ENCODE measurements around the gene PC. TPM values are rescaled to one million over a fixed set of nuclear protein-coding genes. Genes with fewer than 3 reads are reported as not detected.

The PC gene
- total and polyA plus RNA-seq, 2 experiments from 2014 or later, result 18.3 to 21.7 TPM

DNA sequence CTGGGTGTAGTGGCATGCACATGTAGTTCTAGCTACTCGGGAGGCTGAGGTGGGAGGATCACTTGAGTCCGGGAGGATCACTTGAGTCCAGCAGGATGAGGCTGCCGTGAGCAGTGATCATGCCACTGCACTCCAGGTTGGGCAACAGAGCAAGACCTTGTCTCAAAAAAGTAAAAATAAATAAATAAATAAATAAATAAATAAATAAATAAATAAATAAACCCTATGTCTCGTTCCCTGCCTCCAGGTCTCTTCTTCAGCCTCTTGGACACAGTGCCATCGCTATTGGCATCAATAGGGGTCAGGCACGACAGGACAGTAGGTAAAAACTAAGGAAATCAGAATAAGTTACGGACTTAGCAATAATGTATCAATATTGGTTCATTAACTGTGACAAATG lies 41.4 kb upstream of the PC start:
- Histone ChIP-seq H3K27ac (ENCODE audit: low read depth) (no peak overlapping the region), H3K79me2 (replicated peaks; ENCODE audit: insufficient read depth) (no peaks in the 10 kb centered on the region), H3K4me1 (ENCODE audit: insufficient read depth) (peaks cover 22% of the 10 kb centered on the region), H3K4me3 (no peak overlapping the region), H3K4me2 (no peak overlapping the region), H3K27me3 (ENCODE audit: insufficient read depth) (no peaks in the 10 kb centered on the region), H3K9me2 (ENCODE audit: insufficient read depth) (no peaks in the 10 kb centered on the region), H2AFZ (no peak overlapping the region), H3K36me3 (ENCODE audit: insufficient read depth) (no peaks in the 10 kb centered on the region), H3F3A (replicated peaks; ENCODE audit: low read depth) (peaks cover 6% of the 10 kb centered on the region; the same call in 1 of the 2 replicates), H4K20me1 (replicated peaks; ENCODE audit: insufficient read depth) (no peaks in the 10 kb centered on the region)
- ATAC-seq (no peak), DNase-seq (ENCODE audit: low spot score) (no peak)
- Mint-ChIP-seq H3K27me3 (ENCODE audit: insufficient read depth, low read depth, poor library complexity) (peaks cover 10% of the 10 kb centered on the region), H3K36me3 (ENCODE audit: low read depth) (no peaks in the 10 kb centered on the region), H3K27ac (no peak overlapping the region), H3K9me3 (no peaks in the 10 kb centered on the region), H3K4me3 (no peak overlapping the region), H3K4me1 (peaks cover 20% of the 10 kb centered on the region)
- no peak for TF ChIP-seq STAT1 (IDR thresholded peaks at IDR 0.05; ENCODE audit: unreplicated experiment)
- TF ChIP-seq EZH2phosphoT487 (IDR thresholded peaks at IDR 0.05; ENCODE audit: unreplicated experiment), result no peak
- no peak for TF ChIP-seq POLR2AphosphoS5 (IDR thresholded peaks at IDR 0.05; ENCODE audit: low read depth)
- TF ChIP-seq, protein P1, sequence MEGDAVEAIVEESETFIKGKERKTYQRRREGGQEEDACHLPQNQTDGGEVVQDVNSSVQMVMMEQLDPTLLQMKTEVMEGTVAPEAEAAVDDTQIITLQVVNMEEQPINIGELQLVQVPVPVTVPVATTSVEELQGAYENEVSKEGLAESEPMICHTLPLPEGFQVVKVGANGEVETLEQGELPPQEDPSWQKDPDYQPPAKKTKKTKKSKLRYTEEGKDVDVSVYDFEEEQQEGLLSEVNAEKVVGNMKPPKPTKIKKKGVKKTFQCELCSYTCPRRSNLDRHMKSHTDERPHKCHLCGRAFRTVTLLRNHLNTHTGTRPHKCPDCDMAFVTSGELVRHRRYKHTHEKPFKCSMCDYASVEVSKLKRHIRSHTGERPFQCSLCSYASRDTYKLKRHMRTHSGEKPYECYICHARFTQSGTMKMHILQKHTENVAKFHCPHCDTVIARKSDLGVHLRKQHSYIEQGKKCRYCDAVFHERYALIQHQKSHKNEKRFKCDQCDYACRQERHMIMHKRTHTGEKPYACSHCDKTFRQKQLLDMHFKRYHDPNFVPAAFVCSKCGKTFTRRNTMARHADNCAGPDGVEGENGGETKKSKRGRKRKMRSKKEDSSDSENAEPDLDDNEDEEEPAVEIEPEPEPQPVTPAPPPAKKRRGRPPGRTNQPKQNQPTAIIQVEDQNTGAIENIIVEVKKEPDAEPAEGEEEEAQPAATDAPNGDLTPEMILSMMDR (conservative IDR thresholded peaks at IDR 0.05; ENCODE audit: low read depth in 2 of 2), result no peak
- TF ChIP-seq ZNF114 (CRISPR knock-in tag; IDR thresholded peaks at IDR 0.05), result no peak
- no peak for TF ChIP-seq CREB1 (CRISPR knock-in tag; IDR thresholded peaks at IDR 0.05; ENCODE audit: low read depth)
- TF ChIP-seq NANOG (IDR thresholded peaks at IDR 0.05; ENCODE audit: borderline replicate concordance), result no peak
- TF ChIP-seq ZNF331 (CRISPR knock-in tag; IDR thresholded peaks at IDR 0.05; ENCODE audit: low read depth), result no peak
- TF ChIP-seq JUNB (IDR thresholded peaks at IDR 0.05; ENCODE audit: unreplicated experiment), result no peak
- TF ChIP-seq, protein P2, sequence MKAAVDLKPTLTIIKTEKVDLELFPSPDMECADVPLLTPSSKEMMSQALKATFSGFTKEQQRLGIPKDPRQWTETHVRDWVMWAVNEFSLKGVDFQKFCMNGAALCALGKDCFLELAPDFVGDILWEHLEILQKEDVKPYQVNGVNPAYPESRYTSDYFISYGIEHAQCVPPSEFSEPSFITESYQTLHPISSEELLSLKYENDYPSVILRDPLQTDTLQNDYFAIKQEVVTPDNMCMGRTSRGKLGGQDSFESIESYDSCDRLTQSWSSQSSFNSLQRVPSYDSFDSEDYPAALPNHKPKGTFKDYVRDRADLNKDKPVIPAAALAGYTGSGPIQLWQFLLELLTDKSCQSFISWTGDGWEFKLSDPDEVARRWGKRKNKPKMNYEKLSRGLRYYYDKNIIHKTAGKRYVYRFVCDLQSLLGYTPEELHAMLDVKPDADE (IDR thresholded peaks at IDR 0.05), result no peak

DNA sequence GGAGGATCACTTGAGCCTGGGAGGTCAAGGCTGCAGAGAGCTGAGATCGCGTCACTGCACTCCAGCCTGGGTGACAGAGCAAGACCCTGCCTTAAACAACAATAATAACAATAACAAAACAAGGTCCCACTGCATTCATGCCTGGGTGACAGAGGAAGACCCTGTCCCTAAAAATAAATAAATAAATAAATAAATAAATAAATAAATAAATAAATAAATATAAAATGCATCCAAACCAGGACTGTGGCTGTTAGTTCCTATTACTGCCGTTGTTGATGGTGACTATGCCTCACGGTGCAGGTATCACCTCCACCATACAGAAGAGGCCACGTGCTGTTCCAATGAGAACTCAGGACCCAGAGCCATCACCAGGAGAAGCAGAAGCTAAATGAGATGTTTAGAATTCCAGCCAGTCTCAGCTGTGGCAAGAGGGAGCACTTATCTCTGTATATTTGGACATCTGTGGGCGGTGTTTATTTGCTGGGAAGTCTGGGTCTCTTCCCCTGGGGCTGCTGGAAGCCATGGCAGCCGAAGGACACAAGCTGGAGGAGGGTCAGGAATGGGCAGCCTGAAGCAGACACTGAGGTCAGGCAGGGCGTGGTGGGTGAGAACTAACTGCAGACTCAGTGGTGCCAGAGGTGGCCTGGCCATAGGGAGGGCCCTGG lies 38.6 kb upstream of the PC start:
- H3K4me3 ChIP-seq, result no peak overlapping the region
- no peak overlapping the region for H3K27ac Mint-ChIP-seq
- H3K79me2 ChIP-seq (replicated peaks; ENCODE audit: insufficient read depth), result no peaks in the 10 kb centered on the region
- no peaks in the 10 kb centered on the region for H3K9me3 Mint-ChIP-seq
- peaks cover 5% of the 10 kb centered on the region; the same call in 1 of the 2 replicates for H3K4me1 ChIP-seq (ENCODE audit: insufficient read depth)
- H4K20me1 ChIP-seq (replicated peaks; ENCODE audit: insufficient read depth), result no peaks in the 10 kb centered on the region
- H3K27me3 Mint-ChIP-seq (ENCODE audit: insufficient read depth, low read depth, poor library complexity), result peaks cover 6% of the 10 kb centered on the region
- H3K27ac ChIP-seq (ENCODE audit: low read depth), result no peak overlapping the region
- no peak overlapping the region for H3K4me3 Mint-ChIP-seq
- H3F3A ChIP-seq (replicated peaks; ENCODE audit: low read depth), result peaks cover 6% of the 10 kb centered on the region; the same call in 1 of the 2 replicates
- H2AFZ ChIP-seq, result no peak overlapping the region
- H3K4me2 ChIP-seq, result no peak overlapping the region
- H3K36me3 ChIP-seq (ENCODE audit: insufficient read depth), result no peaks in the 10 kb centered on the region
- no peaks in the 10 kb centered on the region for H3K9me2 ChIP-seq (ENCODE audit: insufficient read depth)
- no peaks in the 10 kb centered on the region for H3K27me3 ChIP-seq (ENCODE audit: insufficient read depth)
- no peak for DNase-seq (ENCODE audit: low spot score)
- no peaks in the 10 kb centered on the region for H3K36me3 Mint-ChIP-seq (ENCODE audit: low read depth)
- H3K4me1 Mint-ChIP-seq, result peaks cover 4% of the 10 kb centered on the region; the same call in 1 of the 3 replicates
- no peak for ATAC-seq
- TF ChIP-seq, protein P2 (IDR thresholded peaks at IDR 0.05), result no peak
- no peak for TF ChIP-seq EZH2 (IDR thresholded peaks at IDR 0.05; ENCODE audit: low read depth, unreplicated experiment)
- no peak for TF ChIP-seq NANOG (IDR thresholded peaks at IDR 0.05; ENCODE audit: borderline replicate concordance)
- TF ChIP-seq ZNF331 (CRISPR knock-in tag; IDR thresholded peaks at IDR 0.05; ENCODE audit: low read depth), result no peak
- TF ChIP-seq, protein P1 (conservative IDR thresholded peaks at IDR 0.05; ENCODE audit: low read depth in 2 of 2), result no peak
